GM19023 (cell line): ENCODE data around the gene MUTYH.
A peak's percentile ranks its signal among the peaks of the same experiment; 100 is the strongest.
"Not testable (repeated sequence)": the region's sequence is repeated elsewhere in the genome, so short reads cannot be mapped to it uniquely, and the experiment has no call there.

Experiments used
- ATAC-seq: cut with Tn5 transposase; IDR thresholded peaks from one replicate; pipeline ENCODE4 v1.9.1; 2021; ENCODE audit warnings: mild to moderate bottlenecking, moderate library complexity; ENCODE audit not compliant: unreplicated experiment

The MUTYH gene

DNA sequence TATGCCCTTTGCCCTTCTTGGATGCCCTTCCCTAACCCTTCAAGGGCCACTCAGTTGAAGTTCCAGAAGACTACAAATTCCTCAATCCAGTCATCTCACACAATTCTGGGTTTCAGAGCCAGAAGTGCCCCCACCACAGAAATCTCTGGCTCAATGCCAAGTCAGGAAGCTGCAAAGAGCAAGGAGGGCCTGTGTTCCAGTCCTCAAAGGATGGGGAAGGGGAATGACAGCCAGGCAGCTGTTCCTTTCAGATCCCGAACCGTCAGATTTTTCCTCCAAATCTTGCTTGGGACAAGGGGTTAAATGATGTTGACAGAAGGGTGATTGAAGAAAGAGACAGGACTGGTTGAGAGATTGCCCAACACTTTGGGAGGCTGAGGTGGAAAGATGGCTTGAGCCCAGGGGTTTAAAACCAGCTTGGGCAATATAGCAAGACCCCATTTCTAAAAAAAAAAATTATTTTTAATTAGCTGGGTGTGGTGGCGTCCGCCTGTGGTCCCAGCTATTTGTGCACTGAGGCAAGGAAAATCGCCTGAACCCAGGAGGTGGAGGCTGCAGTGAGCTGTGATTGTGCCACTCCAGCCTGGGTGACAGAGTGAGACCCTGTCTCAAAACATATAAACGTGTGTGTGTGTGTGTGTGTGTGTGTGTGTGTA, 14.3 kb downstream of the MUTYH start:
- ATAC-seq, result no peak

DNA sequence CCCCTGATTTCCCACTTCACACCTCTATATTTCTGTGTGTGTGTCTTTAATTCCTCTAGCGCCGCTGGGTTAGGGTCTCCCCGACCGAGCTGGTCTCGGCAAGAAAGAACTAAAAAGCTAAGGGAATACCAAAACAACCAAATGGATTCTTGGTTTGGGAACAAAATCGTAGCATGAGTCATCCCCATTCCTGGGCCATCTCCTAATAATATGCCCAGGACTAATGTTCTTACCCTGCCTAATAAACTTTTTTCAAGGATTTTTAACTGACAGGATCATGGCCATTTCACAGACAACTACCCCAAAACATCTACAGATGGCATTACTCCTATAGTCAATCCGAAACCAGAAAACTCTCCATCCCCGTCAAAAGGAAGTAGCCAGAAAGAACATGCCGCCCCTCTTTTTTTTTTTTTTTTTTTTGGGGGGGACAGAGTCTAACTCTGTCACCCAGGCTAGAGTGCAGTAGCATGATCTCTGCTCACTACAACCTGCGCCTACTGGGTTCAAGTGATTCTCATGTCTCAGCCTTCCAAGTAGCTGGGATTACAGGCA, 17.7 kb downstream of the MUTYH start:
- ATAC-seq, result no peak

DNA sequence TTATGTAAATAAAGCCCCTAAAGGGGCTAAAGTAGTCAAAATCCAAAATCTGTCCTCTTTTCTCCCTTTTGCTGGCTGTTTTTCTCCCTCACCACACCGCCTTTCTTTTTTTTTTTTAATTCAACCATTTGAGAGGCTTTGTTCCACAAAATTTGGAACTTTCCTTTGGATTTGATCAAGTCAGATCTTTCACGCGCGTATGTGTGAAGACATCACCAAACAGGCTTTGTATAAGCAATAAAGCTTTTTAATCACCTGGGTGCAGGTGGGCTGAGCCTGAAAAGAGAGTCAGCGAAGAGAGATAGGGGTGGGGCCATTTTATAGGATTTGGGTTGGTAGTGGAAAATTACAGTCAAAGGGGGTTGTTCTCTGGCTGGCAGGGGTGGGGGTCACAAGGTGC, 18.8 kb downstream of the MUTYH start:
- no peak for ATAC-seq

DNA sequence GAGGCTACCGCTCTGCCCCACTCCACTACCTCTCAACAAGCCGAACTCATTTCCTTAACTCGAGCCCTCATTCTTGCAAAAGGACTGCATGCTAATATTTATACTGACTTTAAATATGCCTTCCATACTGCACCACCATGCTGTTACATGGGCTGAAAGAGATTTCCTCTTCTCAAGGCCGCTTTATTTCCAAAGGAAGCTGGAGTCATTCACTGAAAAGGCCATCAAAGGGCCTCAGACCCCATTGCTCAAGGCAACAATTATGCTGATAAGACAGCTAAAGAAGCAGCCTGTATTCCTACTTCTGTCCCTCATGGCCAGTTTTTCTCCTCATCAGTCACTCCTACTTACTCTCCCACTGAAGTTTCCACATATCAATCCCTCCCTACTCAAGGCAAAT, 20.5 kb downstream of the MUTYH start:
- no peak for ATAC-seq

DNA sequence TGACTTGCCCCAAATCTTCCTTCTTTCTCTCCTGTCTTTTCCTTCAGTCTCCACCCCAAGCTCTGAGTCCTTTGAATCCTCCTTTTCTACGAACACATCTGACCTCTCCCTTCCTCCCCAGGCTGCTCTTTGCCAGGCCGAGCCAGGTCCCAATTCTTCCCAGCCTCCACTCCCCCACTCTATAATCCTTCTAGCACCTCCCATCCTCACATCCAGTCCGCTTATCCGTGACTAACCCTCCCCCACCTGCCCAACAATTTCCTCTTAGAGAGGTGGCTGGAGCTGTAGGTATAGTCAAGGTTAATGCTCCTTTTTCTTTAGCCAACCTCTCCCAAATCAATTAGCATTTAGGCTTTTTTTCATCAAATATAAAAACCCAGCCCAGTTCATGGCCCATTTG, 23.1 kb downstream of the MUTYH start:
- ATAC-seq, result no peak

DNA sequence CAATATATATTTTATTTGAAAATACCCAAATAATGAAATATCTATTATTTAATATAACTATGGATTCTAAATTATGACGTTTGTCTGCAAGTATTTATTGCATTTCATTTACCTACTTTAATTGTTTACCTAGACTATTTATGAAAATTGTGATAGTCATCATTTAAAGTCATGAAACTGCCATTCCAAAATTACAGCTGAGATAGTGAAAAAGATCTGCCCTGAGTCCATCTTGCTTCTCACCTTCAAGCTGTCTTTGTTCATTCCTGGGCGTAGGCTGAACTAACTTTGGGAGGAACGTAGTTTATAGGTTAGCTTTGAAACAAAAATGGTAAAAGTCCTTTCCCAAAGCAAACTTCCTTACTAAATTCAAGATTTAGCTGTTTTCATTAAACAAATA, 26.0 kb downstream of the MUTYH start:
- no peak for ATAC-seq

DNA sequence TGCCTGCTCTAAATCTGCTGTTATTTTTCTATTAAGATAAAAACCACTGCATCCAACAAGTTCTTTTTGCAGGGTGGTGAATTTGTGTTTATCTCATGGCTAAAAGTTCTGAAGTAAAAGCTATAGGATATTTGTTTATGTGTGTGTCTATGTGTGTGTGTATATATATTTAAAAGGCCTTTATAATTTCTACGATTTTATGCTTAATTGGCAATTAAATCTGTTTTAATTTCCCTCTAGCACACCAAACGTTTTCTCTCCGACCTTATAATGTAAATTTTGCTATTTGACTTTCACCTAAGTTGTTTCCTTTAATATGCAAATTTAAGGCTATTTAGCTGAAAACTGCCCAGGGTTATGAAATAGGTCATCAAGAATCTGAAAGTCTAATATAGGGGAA, 33.3 kb downstream of the MUTYH start:
- ATAC-seq, result no peak

DNA sequence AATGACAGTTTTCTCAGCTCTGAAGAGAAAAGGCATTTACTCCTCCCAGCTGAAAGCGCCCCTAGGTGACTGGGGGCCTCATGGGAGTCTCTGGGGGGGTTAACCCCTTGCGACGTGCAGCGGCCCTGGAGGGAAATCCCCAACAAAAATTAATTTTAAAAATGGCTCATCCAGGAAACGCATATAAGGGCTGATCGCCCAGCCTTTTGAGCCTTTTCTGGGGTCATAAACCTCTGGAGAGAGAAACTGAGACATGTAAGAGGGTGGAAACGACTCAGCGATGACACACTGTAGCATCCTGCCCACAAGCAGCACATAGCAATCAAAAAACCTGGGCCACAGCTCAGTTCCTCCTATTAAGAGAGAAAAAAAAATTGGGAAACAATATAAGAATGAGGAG, 33.9 kb downstream of the MUTYH start:
- no peak for ATAC-seq

DNA sequence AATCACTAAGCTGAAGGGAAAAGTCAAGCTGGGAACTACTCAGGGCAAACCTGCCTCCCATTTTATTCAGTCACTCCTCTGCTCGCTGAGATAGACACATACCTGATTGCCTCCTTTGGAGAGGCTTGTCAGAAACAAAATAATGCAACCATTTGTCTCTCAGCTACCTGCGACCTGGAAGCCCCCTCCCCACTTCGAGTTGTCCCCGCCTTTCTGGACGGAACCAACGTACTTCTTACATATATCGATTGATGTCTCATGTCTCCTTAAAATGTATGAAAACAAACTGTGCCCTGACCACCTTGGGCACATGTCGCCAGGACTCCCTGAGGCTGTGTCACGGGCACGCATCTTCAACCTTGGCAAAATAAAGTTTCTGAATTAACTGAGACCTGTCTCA, 35.0 kb downstream of the MUTYH start:
- ATAC-seq, result no peak

DNA sequence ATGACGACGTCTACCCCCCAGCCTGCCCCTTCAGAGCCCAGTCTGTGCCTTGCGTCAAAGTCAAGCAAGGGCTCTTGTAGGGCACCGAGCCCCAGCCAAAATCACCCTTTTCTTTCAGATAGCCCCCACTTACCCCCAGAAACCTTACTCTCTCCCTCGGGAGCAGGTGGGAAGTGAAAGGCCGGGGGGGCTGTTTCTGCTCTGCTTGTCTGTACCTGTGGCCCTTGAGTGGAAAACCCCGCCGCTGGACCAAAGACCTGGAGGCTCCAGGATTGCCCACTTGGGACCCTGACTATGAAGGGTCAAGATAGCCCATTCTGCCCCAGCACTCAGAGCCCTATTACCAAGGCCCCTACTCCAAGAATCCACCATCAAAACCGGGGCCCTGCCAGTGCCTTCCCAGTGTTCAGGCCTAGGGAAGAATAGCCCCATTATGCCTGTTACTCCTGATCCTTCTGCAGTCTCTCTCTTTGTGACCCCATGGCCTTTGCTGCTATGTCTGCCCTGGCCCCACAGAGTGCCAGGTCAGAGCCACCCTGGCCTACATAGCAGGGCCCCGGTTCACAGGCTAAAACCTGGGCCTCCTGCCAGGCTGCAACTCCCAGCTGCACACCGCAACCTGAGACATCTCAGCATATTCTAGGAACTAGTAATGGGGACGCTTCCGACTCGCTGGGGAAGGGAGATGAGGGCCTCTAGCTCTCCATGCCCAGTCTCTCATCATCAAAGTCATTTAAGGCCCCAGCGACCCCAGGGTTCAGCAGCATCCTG, 35.7 kb downstream of the MUTYH start:
- peak; percentile 5 for ATAC-seq

DNA sequence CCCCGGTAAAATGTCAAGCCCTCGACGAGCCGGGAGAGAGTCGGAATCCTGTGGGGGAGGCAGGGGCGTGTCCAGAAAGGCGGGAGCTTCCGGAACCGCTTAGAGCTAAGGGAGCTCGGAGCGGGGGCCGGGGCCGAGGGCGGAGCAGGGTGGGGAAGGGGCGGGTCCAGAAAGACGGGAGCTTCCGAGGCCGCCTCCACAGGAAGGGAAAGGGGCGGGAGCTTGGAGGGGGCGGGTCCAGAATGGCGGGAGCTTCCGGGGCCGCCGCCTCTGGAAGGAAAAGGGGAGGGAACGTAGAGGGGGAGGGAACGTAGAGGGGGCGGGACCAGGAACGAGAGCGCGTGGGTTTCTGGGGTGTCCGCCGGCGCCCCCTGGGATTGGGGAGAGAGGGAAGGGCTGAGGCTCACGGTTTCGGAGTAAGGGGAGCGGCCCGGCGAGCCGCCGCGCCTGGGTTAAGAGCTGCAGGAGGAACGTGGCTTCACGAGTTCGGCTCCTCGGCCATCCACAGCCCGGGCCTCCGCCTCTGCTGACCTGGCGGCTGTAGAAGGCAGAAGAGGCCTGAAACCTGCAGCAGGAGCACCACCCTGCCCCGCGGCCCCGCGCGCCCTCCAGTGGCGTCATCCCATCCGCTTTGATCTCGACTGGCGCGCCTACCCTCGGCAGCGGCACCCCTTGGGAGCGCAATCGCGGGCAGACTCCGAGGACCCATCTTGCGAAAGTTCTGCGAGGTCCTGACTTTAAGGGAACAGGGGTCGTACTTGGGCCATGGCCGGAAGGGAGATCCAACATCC, 36.5 kb downstream of the MUTYH start:
- ATAC-seq, result peak; percentile 73

DNA sequence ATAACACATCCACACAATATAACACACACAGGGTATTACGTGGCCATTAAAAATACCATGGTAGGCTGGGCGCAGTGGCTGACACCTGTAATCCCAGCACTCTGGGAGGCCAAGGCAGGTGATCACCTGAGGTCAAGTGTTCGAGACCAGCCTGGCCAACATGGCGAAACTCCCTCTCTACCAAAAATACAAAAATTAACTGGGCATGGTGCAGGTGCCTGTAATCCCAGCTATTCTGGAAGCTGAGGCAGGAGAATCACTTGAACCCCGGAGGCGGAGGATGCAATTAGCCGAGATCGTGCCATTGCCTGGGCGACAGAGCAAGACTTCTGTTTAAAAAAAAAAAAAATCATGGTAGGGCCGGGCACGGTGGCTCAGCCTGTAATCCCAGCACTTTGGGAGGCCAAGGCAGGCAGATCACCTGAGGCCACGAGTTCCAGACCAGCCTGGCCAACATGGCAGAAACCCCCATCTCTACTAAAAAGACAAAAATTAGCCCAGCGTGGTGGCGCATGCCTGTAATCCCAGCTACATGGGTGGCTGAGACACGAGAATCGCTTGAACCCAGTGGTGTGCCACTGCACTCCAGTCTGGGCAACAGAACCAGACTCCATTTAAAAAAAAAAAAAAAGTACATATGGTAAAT, 37.6 kb downstream of the MUTYH start:
- no peak for ATAC-seq

DNA sequence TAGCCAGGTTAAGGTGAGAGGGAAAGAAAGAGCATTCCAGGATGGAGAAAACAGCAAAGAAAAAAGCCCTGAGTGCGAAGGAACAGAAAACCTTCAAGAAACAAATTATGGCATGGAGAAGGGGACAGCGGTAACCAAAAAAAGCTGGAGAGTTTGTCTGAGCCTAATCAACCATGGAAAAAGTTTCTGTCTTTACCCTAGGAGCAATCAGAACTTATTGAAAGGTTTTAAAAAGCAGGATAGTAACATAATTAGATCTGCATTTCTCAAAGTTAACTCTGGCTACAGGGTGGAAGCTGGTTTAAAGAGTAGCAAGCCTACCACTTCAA, 39.6 kb downstream of the MUTYH start:
- no peak for ATAC-seq

DNA sequence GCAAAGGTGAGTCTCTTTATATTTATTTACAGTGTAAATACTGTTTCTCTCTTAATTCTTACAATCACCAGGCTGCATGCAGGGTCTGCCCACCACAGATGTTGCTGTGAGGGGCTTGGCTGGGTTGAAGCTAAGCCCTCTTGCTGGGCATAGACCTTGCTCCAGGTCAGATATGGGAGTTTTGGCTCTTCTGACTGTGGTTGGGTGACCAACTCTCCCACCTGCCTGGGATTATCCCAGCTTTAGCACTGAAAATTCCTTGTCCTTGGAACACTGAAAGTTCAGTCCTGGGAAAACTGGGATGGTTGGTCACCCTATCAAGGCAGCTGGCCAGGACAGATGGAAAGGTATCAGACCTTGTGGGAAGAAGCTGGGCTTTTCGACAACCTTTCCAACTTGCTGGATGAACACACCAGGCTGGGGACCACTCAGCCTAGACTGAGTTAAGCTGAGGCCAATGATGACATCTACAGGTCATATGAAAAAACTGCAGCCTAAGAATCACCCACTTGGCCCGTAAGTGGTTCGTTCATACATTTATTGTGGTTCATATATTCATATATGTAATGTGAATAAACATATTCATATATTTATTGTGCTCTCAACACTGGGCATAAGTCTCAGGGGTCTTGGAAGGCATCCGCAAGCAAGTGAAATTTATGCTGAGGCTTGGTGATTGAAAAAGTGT, 40.1 kb downstream of the MUTYH start:
- ATAC-seq, result no peak

DNA sequence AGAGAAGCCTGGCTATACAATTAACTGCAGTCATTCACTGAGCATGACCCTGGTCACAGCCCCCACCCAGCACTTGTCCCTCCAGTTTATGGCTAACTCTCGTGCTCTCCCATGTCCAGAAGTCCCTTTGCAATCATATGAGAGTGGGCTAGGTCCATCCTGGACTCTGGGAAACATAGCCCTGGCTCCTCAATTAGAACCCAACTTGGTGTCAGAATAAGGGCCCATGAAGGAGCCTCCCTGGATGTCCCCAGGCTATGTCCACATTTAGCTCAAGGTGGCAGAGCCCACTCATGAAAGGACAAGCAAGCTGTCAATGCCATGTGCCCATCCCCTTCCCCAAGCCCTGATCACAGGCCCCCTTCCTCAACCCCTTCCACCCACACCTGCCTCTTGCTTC, 40.9 kb downstream of the MUTYH start:
- no peak for ATAC-seq

DNA sequence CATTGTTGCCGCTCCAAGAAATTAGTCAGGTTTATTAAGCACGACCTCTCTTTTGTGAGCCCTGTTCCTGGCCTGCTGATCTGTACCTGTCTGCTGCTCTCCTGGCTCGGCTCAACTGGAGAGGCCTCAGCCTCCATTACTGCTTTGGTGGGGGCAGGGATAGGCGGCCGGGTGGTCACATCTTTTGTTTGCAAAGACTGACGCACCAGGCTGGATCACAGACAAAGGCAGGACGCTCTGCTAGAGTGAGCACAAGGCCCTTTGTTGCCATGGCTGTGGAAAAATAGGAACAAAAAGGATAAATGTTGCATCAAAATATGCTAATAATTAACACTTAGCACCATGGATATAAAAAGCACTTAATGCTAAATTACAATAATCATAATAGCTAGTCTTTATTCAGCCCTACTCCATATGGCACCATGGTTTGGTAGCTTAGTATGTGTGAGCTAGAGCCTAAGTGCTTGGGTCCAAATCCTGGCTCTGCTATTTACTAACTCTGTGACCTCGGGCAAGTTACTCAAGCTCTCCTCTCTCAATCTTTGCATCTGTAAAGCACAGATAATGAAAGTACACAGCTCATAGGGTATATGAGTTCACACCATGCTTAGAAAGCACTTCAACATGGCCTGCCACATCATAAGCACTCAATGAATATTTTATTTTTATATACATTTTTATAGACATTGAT, 42.4 kb downstream of the MUTYH start:
- ATAC-seq, result no peak

DNA sequence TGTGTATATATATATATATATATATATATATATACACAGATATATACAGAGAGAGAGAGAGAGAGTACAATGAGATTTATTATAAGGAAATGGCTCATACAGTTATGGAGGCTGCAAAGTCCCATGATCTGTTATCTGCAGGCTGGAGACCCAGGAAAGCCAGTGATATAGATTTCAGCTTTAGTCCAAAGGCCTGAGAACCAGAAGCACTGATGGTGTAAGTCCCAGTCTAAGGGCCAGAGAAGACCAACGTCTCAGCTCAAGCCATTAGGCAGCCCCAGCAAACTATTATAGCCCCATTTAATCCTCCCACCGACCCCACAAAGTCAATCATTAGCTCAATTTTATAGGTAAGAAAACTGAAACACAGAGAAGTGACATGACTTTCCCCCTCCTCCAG, 48.5 kb downstream of the MUTYH start:
- no peak for ATAC-seq

DNA sequence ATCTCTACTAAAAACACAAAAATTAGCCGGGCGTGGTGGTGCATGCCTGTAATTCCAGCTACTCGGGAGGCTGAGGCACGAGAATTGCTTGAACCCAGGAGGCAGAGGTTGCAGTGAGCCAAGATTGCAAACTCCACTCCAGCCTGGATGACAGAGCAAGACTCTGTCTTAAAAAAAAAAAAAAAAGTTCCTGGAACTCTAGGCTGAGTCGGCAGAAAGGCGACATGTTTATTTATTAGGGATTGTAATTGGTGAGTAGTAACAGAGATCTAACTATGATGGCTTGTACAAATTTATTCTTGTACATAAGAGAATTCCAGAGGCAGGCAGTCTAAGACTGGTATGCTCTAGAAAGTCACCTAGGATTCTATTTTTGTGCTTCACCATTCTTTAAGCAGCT, 49.2 kb downstream of the MUTYH start:
- ATAC-seq, result not testable (repeated sequence)

DNA sequence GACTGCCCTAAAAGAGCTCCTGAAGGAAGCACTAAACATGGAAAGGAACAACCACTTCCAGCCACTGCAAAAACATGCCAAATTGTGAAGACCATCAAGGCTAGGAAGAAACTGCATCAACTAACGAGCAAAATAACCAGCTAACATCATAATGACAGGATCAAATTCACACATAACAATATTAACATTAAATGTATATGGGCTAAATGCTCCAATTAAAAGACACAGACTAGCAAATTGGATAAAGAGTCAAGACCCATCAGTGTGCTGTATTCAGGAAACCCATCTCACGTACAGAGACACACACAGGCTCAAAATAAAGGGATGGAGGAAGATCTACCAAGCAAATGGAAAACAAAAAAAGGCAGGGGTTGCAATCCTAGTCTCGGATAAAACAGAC, 53.7 kb downstream of the MUTYH start:
- ATAC-seq, result not testable (repeated sequence)

DNA sequence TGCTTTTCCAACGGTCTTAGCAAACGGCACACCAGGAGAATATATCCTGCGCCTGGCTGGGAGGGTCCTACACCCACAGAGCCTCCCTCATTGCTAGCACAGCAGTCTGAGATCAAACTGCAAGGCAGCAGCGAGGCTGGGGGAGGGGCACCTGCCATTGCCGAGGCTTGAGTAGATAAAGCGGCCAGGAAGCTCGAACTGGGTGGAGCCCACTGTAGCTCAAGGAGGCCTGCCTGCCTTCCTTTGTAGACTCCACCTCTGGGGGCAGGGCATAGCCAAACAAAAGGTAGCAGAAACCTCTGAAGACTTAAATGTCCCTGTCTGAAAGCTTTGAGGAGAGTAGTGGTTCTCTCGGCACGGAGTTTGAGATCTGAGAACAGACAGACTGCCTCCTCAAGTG, 55.4 kb downstream of the MUTYH start:
- ATAC-seq, result not testable (repeated sequence)
